G401 (cell line): Measurements from ENCODE around the gene LRRC51. TPM values are rescaled to one million over a fixed set of nuclear protein-coding genes. Genes with fewer than 3 reads are reported as not detected.

ENCODE experiments used
- DNase-seq: peaks from one replicate; pipeline ENCODE4 v3.0.0-alpha.2; 2015; ENCODE audit warnings: low spot score
- in situ Hi-C: cut with HindIII; loops from 2 replicates; pipeline ENCODE4 v1.10.0; 2016; ENCODE audit warnings: low sequenced_read_pairs, mixed read lengths
- total RNA-seq: library from RNA; depleted of rRNA; stranded (reverse); fragments of >200 nt; shearing (Covaris generic); gene quantifications from 2 replicates; pipeline ENCODE4 v1.2.3, GENCODE V29; 2014; rRNA removed

Gene LRRC51
- 7.1 and 10.8 TPM in 2 replicates for total RNA-seq

- in situ Hi-C loops = no loop called here
- DNase-seq = peak; percentile 100
Observed at GRCh38 chr11:72080326-72081183, at the start of gene LRRC51, which contains the start of gene NUMA1. LRRC51 (plus strand) TSS chr11:72080850; CDS start chr11:72089084, 8,234 bp downstream. NUMA1 (minus strand) TSS chr11:72080542; CDS start chr11:72035943, 44,599 bp downstream.

- in situ Hi-C loops = no loop called here
- no peak for DNase-seq
Observed at GRCh38 chr11:72036687-72037086, 44.0 kb upstream of the LRRC51 start.

- peak; percentile 26 for DNase-seq
- in situ Hi-C loops = no loop called here
Observed at GRCh38 chr11:72037554-72038311, 42.9 kb upstream of the LRRC51 start.

- peak; percentile 95 for DNase-seq
- in situ Hi-C loops = no loop called here
Observed at GRCh38 chr11:72038491-72038890, 42.2 kb upstream of the LRRC51 start.

GRCh38 chr11:72039031-72039855 is 41.4 kb upstream of the LRRC51 start:
- in situ Hi-C loops = no loop called here
- peak; percentile 47 for DNase-seq

GRCh38 chr11:72039856-72040401 is 40.7 kb upstream of the LRRC51 start:
- in situ Hi-C loops = no loop called here
- peak; percentile 51 for DNase-seq

GRCh38 chr11:72040491-72041363 is 39.9 kb upstream of the LRRC51 start:
- in situ Hi-C loops = no loop called here
- DNase-seq = peak; percentile 95

GRCh38 chr11:72041364-72042063 is 39.1 kb upstream of the LRRC51 start:
- peak; percentile 85 for DNase-seq
- in situ Hi-C loops = no loop called here

- in situ Hi-C loops = no loop called here
Observed at GRCh38 chr11:72042064-72042745, 38.4 kb upstream of the LRRC51 start.

GRCh38 chr11:72045849-72046248 is 34.8 kb upstream of the LRRC51 start:
- in situ Hi-C loops = no loop called here
- no peak for DNase-seq

More at GRCh38 chr11:72042064-72042745, 38.4 kb upstream of the LRRC51 start:
- DNase-seq = no peak

- in situ Hi-C loops = no loop called here
- no peak for DNase-seq
Observed at GRCh38 chr11:72048766-72049460, 31.7 kb upstream of the LRRC51 start.

- in situ Hi-C loops = no loop called here
- DNase-seq = no peak
Observed at GRCh38 chr11:72058416-72059034, 22.1 kb upstream of the LRRC51 start.

- in situ Hi-C loops = no loop called here
- no peak for DNase-seq
Observed at GRCh38 chr11:72061739-72062396, 18.8 kb upstream of the LRRC51 start.

GRCh38 chr11:72066855-72067254 is 13.8 kb upstream of the LRRC51 start:
- in situ Hi-C loops = no loop called here
- no peak for DNase-seq

- in situ Hi-C loops = no loop called here
- no peak for DNase-seq
Observed at GRCh38 chr11:72067266-72067665, 13.4 kb upstream of the LRRC51 start.
